Measurements from ENCODE around the gene TRIM65.

GRCh38 chr17:75845933-75846691, 50.6 kb downstream of the TRIM65 start:
- no peak for TF ChIP-seq EZH2 (IDR thresholded peaks at IDR 0.05; ENCODE audit: borderline replicate concordance)
- TF ChIP-seq, protein P1, sequence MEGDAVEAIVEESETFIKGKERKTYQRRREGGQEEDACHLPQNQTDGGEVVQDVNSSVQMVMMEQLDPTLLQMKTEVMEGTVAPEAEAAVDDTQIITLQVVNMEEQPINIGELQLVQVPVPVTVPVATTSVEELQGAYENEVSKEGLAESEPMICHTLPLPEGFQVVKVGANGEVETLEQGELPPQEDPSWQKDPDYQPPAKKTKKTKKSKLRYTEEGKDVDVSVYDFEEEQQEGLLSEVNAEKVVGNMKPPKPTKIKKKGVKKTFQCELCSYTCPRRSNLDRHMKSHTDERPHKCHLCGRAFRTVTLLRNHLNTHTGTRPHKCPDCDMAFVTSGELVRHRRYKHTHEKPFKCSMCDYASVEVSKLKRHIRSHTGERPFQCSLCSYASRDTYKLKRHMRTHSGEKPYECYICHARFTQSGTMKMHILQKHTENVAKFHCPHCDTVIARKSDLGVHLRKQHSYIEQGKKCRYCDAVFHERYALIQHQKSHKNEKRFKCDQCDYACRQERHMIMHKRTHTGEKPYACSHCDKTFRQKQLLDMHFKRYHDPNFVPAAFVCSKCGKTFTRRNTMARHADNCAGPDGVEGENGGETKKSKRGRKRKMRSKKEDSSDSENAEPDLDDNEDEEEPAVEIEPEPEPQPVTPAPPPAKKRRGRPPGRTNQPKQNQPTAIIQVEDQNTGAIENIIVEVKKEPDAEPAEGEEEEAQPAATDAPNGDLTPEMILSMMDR (IDR thresholded peaks at IDR 0.05; ENCODE audit: poor library complexity), result no peak

Data from hepatocyte (in vitro differentiated cells).